Measurements from ENCODE around the gene ARRB1.
A peak's percentile ranks its signal among the peaks of the same experiment; 100 is the strongest.

The ARRB1 gene

DNA sequence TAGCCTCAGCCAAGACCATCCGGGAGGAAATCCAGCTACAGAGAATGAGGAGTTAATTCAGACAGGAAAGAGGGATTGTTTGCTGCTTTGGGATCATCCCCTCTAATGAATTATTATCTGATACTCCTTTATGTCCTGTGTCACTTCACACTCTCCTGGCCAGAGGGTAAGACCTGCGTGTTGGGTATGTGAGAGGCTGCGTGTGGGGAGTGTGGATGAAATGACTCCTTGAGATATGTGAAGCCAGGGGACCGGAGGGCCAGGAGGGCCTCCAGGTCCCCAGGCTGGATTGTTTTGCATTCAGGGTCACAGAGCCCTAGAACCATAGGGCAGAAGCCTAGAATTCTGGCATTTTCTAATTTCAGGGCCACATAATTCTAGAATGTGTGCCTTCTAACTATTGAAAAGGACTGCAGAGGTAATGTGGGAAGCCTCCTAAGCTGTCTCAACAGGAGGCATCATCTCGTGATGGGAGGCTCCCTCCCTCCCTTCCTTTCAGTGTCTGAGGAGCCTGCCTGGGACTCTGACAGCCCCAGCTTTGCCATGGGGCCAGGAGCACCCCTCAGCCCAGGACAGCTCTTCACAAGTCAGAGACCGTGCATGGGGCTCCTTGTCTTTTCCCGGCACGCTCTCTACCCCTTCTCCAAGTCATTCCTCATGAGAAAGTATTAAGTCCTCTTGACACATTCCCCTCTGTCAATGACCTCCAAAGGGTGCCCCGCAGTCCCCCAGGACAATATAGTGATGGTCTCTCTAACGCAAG is 107.2 kb downstream of the ARRB1 start:
- peak; percentile 16 for DNase-seq

DNA sequence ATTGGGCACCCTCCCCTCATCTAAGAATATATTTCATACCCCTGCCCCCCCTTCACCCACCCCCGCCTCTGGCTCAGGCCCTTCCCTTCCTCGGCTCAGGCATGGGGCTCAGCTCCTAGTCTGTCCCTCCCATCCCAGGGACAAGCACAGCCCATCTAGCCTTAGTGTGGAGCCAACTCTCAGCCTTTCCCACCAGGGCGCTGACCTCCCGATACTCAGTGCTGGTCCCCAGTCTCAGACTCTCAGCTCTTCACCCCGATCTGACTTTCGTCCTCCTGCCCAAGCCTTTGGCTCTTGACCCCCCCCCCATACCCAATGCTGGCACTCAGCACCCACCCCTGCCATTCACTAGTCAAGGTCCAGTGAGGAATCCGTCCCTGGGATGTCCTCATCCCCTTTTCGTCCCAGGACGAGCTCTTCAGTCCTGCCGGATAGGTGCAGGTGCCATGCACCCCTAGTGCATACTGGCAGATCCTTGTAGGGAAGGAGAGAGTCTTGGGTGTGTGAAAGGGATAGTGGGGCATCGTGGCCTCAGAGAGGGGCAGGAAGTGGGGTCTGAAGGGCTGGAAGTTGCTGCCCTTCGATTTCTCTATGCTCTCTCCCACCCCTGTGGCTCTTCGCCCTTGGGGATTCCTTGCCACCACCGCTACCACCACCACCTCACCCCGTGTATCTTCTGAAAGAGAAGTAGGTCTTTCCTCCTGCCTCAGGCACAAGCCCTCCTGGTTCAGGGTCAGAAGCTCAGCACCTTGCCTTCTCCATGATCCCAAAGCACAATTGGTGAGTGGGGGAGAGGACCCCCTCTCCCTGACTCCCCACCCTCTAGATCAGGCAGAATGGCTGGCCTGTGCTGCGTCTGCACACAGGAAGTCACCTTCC is 108.5 kb downstream of the ARRB1 start:
- peak; percentile 25 for DNase-seq

GRCh38 chr11:75241906-75242644 is 109.4 kb downstream of the ARRB1 start:
- no peak for DNase-seq

- DNase-seq: peak; percentile 95
Measured at GRCh38 chr11:75241036-75241905, 110.2 kb downstream of the ARRB1 start.

- DNase-seq: peak; percentile 29
Measured at GRCh38 chr11:75240311-75241035, 111.0 kb downstream of the ARRB1 start, which contains the start of gene TPBGL. TPBGL (plus strand) TSS chr11:75240774; CDS start chr11:75241050, 276 bp downstream.

- peak; percentile 26 for DNase-seq
Measured at GRCh38 chr11:75239531-75240290, 111.8 kb downstream of the ARRB1 start.

DNA sequence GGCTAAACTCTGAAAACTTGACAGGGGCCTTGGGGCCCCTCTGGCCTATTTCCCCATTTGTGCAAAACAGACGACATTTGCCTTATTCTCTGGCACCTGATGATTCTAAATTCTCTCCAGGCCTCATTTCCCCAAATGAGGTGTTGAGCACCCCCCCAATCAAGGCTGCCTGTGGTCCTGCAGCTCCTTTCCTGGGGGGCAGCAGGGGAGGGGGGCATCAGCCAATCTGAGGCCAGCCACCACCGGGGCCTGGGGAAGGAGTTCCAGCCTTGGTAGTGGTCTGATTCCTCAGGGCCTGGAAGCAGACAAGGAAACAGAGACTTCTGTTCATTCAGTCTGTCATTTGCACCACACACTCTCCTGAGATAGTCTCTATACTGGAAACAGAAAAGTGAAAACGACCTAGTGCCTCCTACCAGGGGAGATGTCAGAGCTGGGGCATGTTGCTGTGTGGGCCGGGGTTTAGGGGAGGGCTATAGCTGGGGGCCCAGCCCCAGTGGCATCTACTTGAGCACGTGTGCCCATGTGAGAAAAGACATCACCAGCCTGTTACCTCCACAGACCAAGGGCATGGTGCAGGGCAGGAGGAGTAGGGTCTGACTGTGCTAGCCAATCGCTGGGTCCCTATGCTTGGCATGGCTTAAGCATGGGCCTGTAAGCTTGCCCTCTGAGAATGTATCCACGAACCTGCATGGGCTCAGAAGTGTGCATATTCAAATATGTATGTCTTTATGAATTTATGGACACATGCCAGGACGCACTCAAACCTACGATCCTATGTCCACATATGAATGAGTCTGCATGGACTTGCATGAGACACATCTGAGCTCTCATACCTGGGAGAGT is 112.6 kb downstream of the ARRB1 start:
- DNase-seq: peak; percentile 17

GRCh38 chr11:75237050-75237449 is 114.4 kb downstream of the ARRB1 start:
- no peak for DNase-seq

DNA sequence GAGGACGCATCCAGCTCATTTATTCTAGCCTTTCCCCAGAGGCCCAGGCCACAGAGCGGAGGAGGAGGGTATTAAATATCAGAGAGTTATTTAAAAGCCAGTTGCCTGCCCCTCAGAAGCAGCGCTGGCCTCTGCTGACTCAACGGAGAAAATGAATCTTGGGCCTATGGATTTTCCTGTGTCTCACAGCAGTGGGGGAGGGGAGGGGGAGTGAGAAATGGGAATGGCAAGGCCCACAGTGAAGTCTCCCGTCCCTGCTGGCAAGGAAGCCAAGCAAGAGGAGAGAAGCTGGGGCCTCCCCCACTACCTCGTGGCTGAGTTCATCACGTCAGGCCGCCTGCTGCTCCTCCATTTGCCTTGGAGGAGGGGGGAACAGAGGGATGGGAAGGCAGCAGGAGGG is 115.4 kb downstream of the ARRB1 start:
- no peak for DNase-seq

DNA sequence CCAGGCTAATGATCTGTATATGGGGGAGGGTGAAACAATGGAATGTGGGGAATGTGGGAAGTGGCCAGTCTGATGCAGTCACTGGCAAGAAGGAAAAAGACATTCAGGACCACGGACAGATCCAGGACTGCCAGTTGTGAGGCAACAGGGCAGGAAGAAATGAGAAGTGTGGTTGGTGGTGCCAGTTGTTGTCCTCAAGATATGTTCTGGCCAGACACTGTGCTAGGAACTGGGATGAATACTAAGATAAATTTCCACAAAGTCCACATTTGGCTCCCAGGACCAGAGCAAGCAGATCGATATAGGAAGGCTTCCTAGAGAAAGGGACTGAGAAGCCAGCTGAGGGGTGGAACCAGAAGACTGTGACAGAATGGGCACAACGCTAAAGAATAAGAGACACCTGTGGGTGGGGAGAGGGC is 117.7 kb downstream of the ARRB1 start:
- DNase-seq: no peak

GRCh38 chr11:75230621-75231020 is 120.8 kb downstream of the ARRB1 start:
- DNase-seq: no peak

- no peak for DNase-seq
Measured at GRCh38 chr11:75229466-75229865, 122.0 kb downstream of the ARRB1 start.

GRCh38 chr11:75225794-75226193 is 125.7 kb downstream of the ARRB1 start:
- no peak for DNase-seq

GRCh38 chr11:75223954-75224643 is 127.4 kb downstream of the ARRB1 start:
- no peak for DNase-seq

DNA sequence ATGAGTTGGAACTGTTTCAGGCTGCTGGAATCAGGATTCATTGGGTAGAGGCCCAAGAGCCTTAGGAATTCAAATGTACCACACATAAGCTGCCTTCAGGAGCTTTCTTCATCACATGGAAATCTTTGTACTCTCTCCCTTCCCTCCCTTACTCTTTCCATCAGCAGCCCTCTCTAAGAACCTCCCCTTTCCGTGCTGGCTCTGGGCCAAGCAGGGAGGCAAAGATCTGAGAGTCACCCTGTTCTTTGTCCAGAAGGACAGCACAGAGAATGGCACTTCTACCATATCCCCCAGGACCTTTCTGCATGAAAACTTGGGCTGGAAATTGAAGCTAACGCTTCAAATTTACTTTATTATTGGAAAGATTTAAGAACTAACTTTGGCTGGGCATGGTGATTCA is 131.6 kb downstream of the ARRB1 start:
- DNase-seq: no peak

DNA sequence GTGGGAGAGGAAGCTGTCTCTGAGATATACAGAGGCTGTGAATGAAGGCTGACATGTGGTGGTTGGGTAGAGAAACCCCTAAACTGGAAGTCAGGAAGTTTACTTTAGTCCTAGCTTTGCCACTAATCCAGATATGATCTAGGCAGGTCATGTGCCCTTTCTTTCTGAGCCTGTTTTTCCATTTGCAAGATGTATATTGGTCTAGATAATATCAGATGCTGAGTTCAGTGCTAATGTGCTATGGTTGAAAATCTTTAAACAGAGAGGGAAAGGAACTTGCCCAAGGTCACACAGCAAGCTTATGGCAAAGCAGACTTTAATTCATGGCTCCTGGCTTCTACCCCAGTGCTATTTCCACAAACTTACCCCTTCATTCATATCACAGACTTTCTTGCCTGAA is 136.6 kb downstream of the ARRB1 start:
- DNase-seq: no peak

DNA sequence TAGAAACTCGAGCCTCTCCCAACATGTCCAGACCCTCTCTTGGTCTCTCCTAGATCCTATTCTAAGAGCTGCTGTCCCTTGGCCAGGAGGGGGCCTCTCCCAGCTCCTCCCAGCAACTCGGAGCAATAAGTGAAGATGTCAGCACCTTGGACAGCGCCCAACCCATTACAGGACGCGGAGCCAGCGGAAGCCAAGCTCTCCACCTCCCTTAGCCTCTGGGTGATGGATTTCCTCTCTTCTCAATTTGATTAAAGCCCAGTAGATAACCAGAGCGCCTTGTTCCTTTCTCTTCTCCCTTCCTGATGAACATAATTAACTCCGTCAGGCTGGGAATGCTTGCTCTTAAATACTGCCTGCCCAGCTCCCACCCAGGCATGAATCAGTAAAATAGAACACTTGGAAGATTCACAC is 137.0 kb downstream of the ARRB1 start:
- peak; percentile 66 for DNase-seq

All from activated CD4-positive, CD25-positive, alpha-beta regulatory T cell treated with anti-CD3 and anti-CD28 coated beads, Interleukin-2, amount 50 U/mL, for 72 hours (primary cell).